OCI-LY1 (cell line): ENCODE measurements around the gene TRMT1L.

ENCODE experiments used
- EZH2 ChIP-seq: fragments of 200-600 bp; sonication (generic), shearing (Covaris generic); IDR thresholded peaks from 2 replicates; pipeline ENCODE4 v1.8.0; 2017; ENCODE audit warnings: borderline replicate concordance, mixed run types, mild to moderate bottlenecking, antibody characterized with exemption, low read length, moderate library complexity, mixed read lengths
- TF ChIP-seq, protein P1 (sequence below): fragments of 200-600 bp; sonication (generic), shearing (Covaris generic); IDR thresholded peaks from 2 replicates; pipeline ENCODE4 v1.5.1; 2017; ENCODE audit warnings: mild to moderate bottlenecking, antibody characterized with exemption, low read length, moderate library complexity, mixed read lengths

DNA sequence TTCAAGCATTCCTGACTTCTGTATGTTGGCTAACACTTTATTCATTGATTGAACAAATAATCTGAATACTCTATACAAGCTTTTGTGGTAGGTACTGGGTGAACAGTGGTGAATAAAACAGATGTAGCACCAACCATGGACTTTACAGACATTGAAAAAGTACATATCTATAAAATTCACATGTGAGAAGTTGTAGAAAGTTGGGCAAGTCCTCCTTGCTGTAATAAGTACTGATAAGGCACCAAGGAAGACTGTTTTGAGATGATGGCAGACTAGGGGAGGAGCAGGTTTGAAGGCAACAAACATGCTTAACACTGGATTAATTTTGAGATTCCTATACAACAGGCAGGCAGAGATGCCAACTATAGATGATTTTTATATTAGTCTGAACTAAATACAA is 69.0 kb downstream of the TRMT1L start:
- TF ChIP-seq, protein P1, sequence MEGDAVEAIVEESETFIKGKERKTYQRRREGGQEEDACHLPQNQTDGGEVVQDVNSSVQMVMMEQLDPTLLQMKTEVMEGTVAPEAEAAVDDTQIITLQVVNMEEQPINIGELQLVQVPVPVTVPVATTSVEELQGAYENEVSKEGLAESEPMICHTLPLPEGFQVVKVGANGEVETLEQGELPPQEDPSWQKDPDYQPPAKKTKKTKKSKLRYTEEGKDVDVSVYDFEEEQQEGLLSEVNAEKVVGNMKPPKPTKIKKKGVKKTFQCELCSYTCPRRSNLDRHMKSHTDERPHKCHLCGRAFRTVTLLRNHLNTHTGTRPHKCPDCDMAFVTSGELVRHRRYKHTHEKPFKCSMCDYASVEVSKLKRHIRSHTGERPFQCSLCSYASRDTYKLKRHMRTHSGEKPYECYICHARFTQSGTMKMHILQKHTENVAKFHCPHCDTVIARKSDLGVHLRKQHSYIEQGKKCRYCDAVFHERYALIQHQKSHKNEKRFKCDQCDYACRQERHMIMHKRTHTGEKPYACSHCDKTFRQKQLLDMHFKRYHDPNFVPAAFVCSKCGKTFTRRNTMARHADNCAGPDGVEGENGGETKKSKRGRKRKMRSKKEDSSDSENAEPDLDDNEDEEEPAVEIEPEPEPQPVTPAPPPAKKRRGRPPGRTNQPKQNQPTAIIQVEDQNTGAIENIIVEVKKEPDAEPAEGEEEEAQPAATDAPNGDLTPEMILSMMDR, result no peak
- no peak for TF ChIP-seq EZH2
